ENCODE results near the gene C10orf90.

GRCh38 chr10:126570245-126570570, 100.3 kb downstream of the C10orf90 start:
- no peak for TF ChIP-seq EP300 (IDR thresholded peaks at IDR 0.05)
- TF ChIP-seq, protein P1, sequence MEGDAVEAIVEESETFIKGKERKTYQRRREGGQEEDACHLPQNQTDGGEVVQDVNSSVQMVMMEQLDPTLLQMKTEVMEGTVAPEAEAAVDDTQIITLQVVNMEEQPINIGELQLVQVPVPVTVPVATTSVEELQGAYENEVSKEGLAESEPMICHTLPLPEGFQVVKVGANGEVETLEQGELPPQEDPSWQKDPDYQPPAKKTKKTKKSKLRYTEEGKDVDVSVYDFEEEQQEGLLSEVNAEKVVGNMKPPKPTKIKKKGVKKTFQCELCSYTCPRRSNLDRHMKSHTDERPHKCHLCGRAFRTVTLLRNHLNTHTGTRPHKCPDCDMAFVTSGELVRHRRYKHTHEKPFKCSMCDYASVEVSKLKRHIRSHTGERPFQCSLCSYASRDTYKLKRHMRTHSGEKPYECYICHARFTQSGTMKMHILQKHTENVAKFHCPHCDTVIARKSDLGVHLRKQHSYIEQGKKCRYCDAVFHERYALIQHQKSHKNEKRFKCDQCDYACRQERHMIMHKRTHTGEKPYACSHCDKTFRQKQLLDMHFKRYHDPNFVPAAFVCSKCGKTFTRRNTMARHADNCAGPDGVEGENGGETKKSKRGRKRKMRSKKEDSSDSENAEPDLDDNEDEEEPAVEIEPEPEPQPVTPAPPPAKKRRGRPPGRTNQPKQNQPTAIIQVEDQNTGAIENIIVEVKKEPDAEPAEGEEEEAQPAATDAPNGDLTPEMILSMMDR (IDR thresholded peaks at IDR 0.05) = no peak
